Natural killer cell (primary cell): ENCODE results near the gene GALNT9. TPM values are rescaled to one million over a fixed set of nuclear protein-coding genes. Genes with fewer than 3 reads are reported as not detected.

ENCODE experiments used
- ATAC-seq, 3 donors: fragments of 150-1000 bp in 2 of 3; fragments of 200-7000 bp in 1 of 3; cut with Tn5 transposase; 1 replicate in 1 of 3; 2 replicates in 2 of 3; pipeline ENCODE4 v1.10.0; 2021; ENCODE audit warnings: mild to moderate bottlenecking in 2 of 3, moderate library complexity in 2 of 3
- DNase-seq, 2 donors: peaks; one replicate each; pipeline versions ENCODE4 v3.0.0 to v3.0.0-alpha.2; 2013 to 2021; ENCODE audit warnings: mixed read lengths in 1 of 2
- H3K27ac ChIP-seq: one replicate; pipeline ENCODE4 v1.5.1; 2013; ENCODE audit warnings: mild to moderate bottlenecking, low read length
- H3K27me3 ChIP-seq: one replicate; pipeline ENCODE4 v1.6.1; 2013; ENCODE audit warnings: low read length; ENCODE audit not compliant: control insufficient read depth, insufficient read depth
- H3K36me3 ChIP-seq: one replicate; pipeline ENCODE4 v1.6.1; 2013; ENCODE audit warnings: low read length; ENCODE audit not compliant: control insufficient read depth, insufficient read depth
- H3K4me1 ChIP-seq: one replicate; pipeline ENCODE4 v1.6.1; 2013; ENCODE audit warnings: low read length; ENCODE audit not compliant: control insufficient read depth, insufficient read depth
- H3K4me3 ChIP-seq: one replicate; pipeline ENCODE4 v1.5.1; 2013; ENCODE audit warnings: low read length
- H3K9me3 ChIP-seq: one replicate; pipeline ENCODE4 v1.6.1; 2013; ENCODE audit warnings: low read length; ENCODE audit not compliant: control insufficient read depth, insufficient read depth
- H3K27ac Mint-ChIP-seq, 2 donors: one replicate each; pipeline ENCODE4 v1.8.0; 2022; ENCODE audit warnings: mild to moderate bottlenecking in 2 of 2, mixed read lengths in 2 of 2, moderate library complexity in 1 of 2
- H3K27me3 Mint-ChIP-seq, 2 donors: one replicate each; pipeline ENCODE4 v1.8.0; 2022; ENCODE audit warnings: low read depth in 2 of 2, mixed read lengths in 2 of 2
- H3K36me3 Mint-ChIP-seq: one replicate; pipeline ENCODE4 v1.8.0; 2022; ENCODE audit warnings: mixed read lengths
- H3K4me1 Mint-ChIP-seq, 2 donors: one replicate each; pipeline ENCODE4 v1.8.0; 2022; ENCODE audit warnings: mixed read lengths in 2 of 2
- H3K4me3 Mint-ChIP-seq: one replicate; pipeline ENCODE4 v1.8.0; 2022; ENCODE audit warnings: mild to moderate bottlenecking, moderate library complexity, mixed read lengths
- H3K9me3 Mint-ChIP-seq, 2 donors: one replicate each; pipeline ENCODE4 v1.8.0; 2022; ENCODE audit warnings: mixed read lengths in 2 of 2
- CTCF ChIP-seq: fragments of 200-600 bp; IDR thresholded peaks from one replicate; pipeline ENCODE4 v1.8.0; 2022; ENCODE audit warnings: antibody characterized with exemption
- WGBS: methylation state at CpG from one replicate; pipeline ENCODE4 v1.1.7; 2013; ENCODE audit warnings: missing lambda C conversion rate; ENCODE audit not compliant: insufficient coverage; 5-methylcytosine and 5-hydroxymethylcytosine counted together
- intact Hi-C: fragments of 100-400 bp; cut with micrococcal nuclease; formaldehyde crosslinking; loops from one replicate; pipeline ENCODE4 v1.14.2; 2022
- total RNA-seq, 4 donors: library from RNA; stranded (reverse); fragments of 120-200 nt in 1 of 4; gene quantifications; one replicate each; pipeline versions ENCODE4 v1.2.3 to v1.2.4, GENCODE V29; 2013 to 2022

Gene GALNT9
- total RNA-seq, 3 donors from 2014 or later (not counting 1 experiment from before 2014, with no cell fraction given): not detected

- H3K27me3 Mint-ChIP-seq: no peaks in the 10 kb centered on the region
- H3K9me3 Mint-ChIP-seq: no peaks in the 10 kb centered on the region
- no peak for TF ChIP-seq CTCF
- H3K9me3 ChIP-seq: no peaks in the 10 kb centered on the region
- WGBS: 89% methylated on average over 29 of the region's 29 CpGs
- H3K4me3 Mint-ChIP-seq: no peak overlapping the region
- no peak for ATAC-seq
- intact Hi-C loops: no loop called here
- no peak overlapping the region for H3K4me3 ChIP-seq
- H3K27ac Mint-ChIP-seq: no peak overlapping the region
- no peak overlapping the region for H3K27ac ChIP-seq
- no peaks in the 10 kb centered on the region for H3K36me3 Mint-ChIP-seq
- H3K27me3 ChIP-seq: no peaks in the 10 kb centered on the region
- no peaks in the 10 kb centered on the region for H3K36me3 ChIP-seq
- no peaks in the 10 kb centered on the region for H3K4me1 ChIP-seq
- DNase-seq: no peak
- no peaks in the 10 kb centered on the region for H3K4me1 Mint-ChIP-seq
These were observed 33.7 kb upstream of the GALNT9 start for GRCh38 chr12:132362996-132363660.

- no peak for TF ChIP-seq CTCF
- Mint-ChIP-seq H3K27me3 (no peaks in the 10 kb centered on the region), H3K4me1 (no peaks in the 10 kb centered on the region), H3K4me3 (no peak overlapping the region), H3K27ac (no peak overlapping the region), H3K36me3 (no peaks in the 10 kb centered on the region), H3K9me3 (no peaks in the 10 kb centered on the region)
- Histone ChIP-seq H3K36me3 (no peaks in the 10 kb centered on the region), H3K27ac (no peak overlapping the region), H3K4me3 (no peak overlapping the region), H3K9me3 (no peaks in the 10 kb centered on the region), H3K4me1 (no peaks in the 10 kb centered on the region), H3K27me3 (no peaks in the 10 kb centered on the region)
- intact Hi-C loops: no loop called here
- DNase-seq: no peak
- WGBS: 95% methylated on average over 52 of the region's 52 CpGs
- no peak for ATAC-seq
These were observed 31.8 kb upstream of the GALNT9 start for GRCh38 chr12:132360906-132361777.

GRCh38 chr12:132360410-132360809 lies 31.0 kb upstream of the GALNT9 start:
- Histone ChIP-seq H3K27ac (no peak overlapping the region), H3K9me3 (no peaks in the 10 kb centered on the region), H3K4me1 (no peaks in the 10 kb centered on the region), H3K27me3 (no peaks in the 10 kb centered on the region), H3K36me3 (no peaks in the 10 kb centered on the region), H3K4me3 (no peak overlapping the region)
- no peak for DNase-seq
- no peaks in the 10 kb centered on the region for H3K27me3 Mint-ChIP-seq
- H3K4me1 Mint-ChIP-seq: no peaks in the 10 kb centered on the region
- intact Hi-C loops: no loop called here
- H3K27ac Mint-ChIP-seq: no peak overlapping the region
- no peaks in the 10 kb centered on the region for H3K9me3 Mint-ChIP-seq
- no peaks in the 10 kb centered on the region for H3K36me3 Mint-ChIP-seq
- no peak overlapping the region for H3K4me3 Mint-ChIP-seq
- no peak for TF ChIP-seq CTCF
- ATAC-seq: no peak
- WGBS: 86% methylated on average over 7 of the region's 7 CpGs
